AG10803 (cell line): ENCODE results near the gene USP47.

ENCODE experiments used
- DNase-seq: peaks from one replicate; pipeline ENCODE4 v3.0.0; 2010; ENCODE audit warnings: low read depth
- H3K4me3 ChIP-seq: 2 replicates; pipeline ENCODE4 v1.5.1; 2011; ENCODE audit warnings: mild to moderate bottlenecking, low read length, control low read depth
- TF ChIP-seq, protein P1 (sequence below): conservative IDR thresholded peaks from 2 replicates; pipeline ENCODE4 v1.5.1; 2011; ENCODE audit warnings: mild to moderate bottlenecking, low read length, control low read depth, inconsistent platforms

USP47 gene

DNA sequence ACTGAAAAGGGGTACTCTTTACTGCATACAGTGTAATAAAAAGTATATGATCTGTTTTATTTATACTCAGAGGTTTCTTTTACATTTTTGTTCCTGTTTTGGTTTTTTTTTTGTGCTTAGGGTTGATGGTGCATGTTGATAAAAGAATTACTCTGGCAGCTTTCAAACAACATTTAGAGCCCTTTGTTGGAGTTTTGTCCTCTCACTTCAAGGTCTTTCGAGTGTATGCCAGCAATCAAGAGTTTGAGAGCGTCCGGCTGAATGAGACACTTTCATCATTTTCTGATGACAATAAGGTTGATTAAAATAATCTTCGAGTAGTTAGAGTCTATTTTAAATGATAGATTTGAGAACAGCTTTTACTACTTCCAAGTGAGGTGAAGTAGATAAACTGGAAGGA lies 106.1 kb downstream of the USP47 start:
- TF ChIP-seq, protein P1, sequence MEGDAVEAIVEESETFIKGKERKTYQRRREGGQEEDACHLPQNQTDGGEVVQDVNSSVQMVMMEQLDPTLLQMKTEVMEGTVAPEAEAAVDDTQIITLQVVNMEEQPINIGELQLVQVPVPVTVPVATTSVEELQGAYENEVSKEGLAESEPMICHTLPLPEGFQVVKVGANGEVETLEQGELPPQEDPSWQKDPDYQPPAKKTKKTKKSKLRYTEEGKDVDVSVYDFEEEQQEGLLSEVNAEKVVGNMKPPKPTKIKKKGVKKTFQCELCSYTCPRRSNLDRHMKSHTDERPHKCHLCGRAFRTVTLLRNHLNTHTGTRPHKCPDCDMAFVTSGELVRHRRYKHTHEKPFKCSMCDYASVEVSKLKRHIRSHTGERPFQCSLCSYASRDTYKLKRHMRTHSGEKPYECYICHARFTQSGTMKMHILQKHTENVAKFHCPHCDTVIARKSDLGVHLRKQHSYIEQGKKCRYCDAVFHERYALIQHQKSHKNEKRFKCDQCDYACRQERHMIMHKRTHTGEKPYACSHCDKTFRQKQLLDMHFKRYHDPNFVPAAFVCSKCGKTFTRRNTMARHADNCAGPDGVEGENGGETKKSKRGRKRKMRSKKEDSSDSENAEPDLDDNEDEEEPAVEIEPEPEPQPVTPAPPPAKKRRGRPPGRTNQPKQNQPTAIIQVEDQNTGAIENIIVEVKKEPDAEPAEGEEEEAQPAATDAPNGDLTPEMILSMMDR: no peak

DNA sequence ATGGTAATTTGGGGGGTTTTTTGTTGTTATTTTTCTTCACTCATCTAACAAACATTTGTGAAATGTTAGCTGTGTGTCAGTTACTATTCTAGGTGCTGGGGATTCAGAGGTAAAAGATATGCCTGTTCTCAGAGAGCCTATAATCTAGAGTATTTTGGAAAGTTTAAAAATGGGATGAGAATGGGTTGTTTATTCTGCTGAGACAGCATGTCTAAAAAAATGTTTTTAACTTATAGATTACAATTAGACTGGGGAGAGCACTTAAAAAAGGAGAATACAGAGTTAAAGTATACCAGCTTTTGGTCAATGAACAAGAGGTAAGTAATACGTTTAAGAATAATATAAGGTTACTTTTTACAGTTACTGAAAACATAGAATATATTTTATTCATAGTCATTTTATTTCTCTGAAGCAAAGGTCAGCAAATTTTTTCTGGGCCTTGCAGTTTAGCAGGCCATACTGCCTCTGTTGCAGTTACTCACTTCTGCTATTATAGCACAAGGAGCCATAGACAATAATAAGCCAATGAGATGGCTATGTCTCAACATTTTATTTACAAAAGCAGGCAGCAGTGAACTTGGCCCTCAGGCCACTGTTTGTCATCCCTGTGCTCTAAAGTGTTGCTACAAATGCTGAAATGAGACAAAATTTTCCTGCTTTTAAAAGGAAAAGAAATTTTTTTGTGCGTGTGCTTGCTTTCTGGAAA lies 106.6 kb downstream of the USP47 start:
- H3K4me3 ChIP-seq: no peak overlapping the region
- no peak for DNase-seq
- TF ChIP-seq, protein P1: no peak

More for the DNA sequence above, 106.1 kb downstream of the USP47 start:
- no peak for DNase-seq
- H3K4me3 ChIP-seq: no peak overlapping the region

DNA sequence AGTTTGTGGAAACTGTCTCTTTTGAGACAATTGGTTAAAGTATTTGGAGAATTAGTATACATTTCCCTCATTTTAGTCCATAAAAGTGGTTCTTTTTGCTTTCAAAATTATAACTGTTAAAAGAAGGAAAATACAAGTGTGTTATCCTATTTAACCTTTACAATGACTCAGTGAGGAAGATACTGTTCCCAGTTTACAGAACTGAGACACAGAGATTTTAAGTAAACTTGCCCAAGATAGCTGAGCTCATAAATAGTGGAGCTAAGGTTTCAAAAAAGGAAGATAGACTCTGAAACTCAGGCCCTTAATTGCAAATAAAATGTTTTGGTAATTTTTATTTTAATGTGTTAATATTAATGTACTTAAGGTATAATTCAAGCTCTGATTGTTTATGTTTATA lies 107.7 kb downstream of the USP47 start:
- TF ChIP-seq, protein P1: no peak
- DNase-seq: no peak
- H3K4me3 ChIP-seq: no peak overlapping the region

DNA sequence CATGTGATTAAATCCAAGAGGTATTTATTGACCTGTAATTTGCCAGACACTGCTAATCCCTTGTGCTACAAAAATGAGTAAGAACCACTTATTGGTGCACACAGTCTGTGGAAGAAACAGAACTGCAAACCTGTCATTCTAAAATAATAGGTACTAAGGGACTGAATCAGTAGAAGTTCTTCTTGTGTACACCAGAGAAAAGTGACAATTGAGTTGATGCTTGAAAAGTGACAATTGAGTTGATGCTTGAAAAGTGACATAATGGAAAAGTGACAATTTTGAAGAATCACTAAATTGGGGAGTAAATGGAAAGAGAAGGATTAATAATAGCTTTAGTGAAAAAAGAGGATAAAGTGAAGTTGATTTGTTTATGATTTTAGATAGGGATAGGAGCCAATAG lies 110.3 kb downstream of the USP47 start:
- H3K4me3 ChIP-seq: no peak overlapping the region
- TF ChIP-seq, protein P1: no peak
- no peak for DNase-seq

DNA sequence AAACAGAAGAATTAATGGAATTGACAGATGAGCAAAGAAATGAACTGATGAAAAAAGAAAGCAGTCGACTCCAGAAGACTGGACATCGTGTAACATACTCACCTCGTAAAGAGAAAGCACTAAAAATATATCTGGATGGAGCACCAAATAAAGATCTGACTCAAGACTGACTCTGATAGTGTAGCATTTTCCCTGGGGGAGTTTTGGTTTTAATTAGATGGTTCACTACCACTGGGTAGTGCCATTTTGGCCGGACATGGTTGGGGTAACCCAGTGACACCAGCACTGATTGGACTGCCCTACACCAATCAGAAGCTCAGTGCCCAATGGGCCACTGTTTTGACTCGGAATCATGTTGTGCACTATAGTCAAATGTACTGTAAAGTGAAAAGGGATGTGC lies 114.2 kb downstream of the USP47 start:
- TF ChIP-seq, protein P1: no peak
- DNase-seq: no peak

DNA sequence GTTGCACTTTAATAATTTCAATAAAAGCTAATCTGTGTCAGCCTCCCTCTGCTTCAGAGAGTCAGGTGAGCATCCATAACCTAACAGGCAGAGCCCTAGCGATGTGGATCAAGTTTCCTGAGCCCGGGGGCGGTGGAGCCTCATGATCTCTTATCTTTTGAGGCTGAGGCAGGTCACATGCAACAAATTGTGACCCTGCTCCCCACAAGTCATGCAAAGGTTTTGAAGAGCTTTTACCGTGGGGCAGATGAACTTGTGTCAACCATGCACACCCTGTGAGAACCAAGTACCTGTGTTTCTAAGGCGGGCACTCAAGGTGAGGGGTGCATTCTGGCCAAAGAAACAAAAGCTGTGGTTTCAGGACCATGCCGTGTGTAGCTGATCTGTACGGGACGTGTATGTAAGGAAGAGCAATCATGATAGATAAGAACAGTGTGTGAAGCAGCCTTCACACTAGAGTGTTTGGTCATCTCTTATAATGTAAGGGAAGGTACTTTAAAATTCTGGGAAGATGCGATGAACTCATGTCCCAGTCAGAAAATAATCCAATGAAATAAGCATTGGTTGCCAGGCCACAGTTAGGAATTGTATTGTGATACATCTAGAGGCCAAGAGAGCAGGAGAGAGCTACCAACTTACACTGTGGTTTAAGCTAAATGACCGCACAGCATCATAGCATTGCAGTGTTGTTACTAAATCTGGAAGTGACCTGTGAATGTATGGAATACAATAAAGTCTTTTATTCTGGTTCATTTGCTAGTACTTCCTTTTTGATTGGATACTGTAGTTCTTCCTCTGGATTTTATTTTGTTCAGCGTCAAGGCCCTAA lies 116.8 kb downstream of the USP47 start:
- DNase-seq: no peak
- H3K4me3 ChIP-seq: no peak overlapping the region
- TF ChIP-seq, protein P1: no peak

More for the DNA sequence above, 114.2 kb downstream of the USP47 start:
- no peak overlapping the region for H3K4me3 ChIP-seq

DNA sequence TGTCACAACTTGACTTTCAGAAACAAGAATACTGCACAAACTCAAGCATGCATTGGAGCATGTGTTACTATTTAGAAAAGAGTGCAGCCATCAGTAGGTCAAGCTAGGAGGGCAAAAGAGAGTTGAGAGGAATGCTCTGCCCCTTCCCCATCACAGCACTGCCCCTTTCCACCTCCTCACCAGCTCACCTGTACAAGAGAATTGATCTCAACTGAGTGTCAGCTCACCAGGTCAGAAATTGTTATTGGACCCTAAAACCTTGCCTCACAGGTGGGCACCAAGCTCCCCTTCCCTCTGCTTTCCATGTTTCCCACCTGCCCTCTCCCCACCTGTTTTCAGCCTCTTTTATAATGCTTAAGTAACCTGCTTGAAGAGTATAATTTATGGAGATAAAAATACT lies 117.8 kb downstream of the USP47 start:
- H3K4me3 ChIP-seq: no peak overlapping the region

More for the DNA sequence above, 117.8 kb downstream of the USP47 start:
- no peak for DNase-seq
- TF ChIP-seq, protein P1: no peak
